Measurements from ENCODE around the gene MRPL45. TPM values are rescaled to one million over a fixed set of nuclear protein-coding genes. Genes with fewer than 3 reads are reported as not detected.

The MRPL45 gene
- total and polyA plus RNA-seq, 10 of the 15 experiments (the other 5 are each of a cell fraction or from before 2014, with no cell fraction given), result 37.5 to 128 (median 59.6) TPM

GRCh38 chr17:38341035-38341721 lies 44.2 kb downstream of the MRPL45 start:
- Histone ChIP-seq H3K4me2 (ENCODE audit: control insufficient read depth, insufficient read depth) (no peak overlapping the region), H3K9me3 (replicated peaks; ENCODE audit: control insufficient read depth, insufficient read depth, low read length) (no peaks in the 10 kb centered on the region), H3K27ac (ENCODE audit: control insufficient read depth, insufficient read depth) (no peak overlapping the region), H4K20me1 (ENCODE audit: control insufficient read depth, insufficient read depth) (no peaks in the 10 kb centered on the region), H3K36me3 (ENCODE audit: control insufficient read depth in 2 of 2, insufficient read depth in 2 of 2, low read length in 1 of 2) (no peaks in the 10 kb centered on the region), H3K79me2 (ENCODE audit: control insufficient read depth, insufficient read depth, low read length) (no peaks in the 10 kb centered on the region), H3K4me3 (no peak overlapping the region), H3K27me3 (replicated peaks in 1 of 2; ENCODE audit: control insufficient read depth in 2 of 2, insufficient read depth in 2 of 2, low read length in 1 of 2) (no peaks in the 10 kb centered on the region; a peak in 1 of 4 replicates), H3K4me1 (ENCODE audit: control insufficient read depth, insufficient read depth, low read length) (no peaks in the 10 kb centered on the region), H3K9ac (ENCODE audit: control insufficient read depth, insufficient read depth, low read length) (no peak overlapping the region), H2AFZ (ENCODE audit: control insufficient read depth, low read depth, low read length) (no peak overlapping the region; the same call in 1 of the 2 replicates)
- ATAC-seq (no peak; the same call in 2 of the 3 replicates), DNase-seq (ENCODE audit: low read depth, low spot score) (no peak), FAIRE-seq (no peak)
- intact Hi-C loops (cut with micrococcal nuclease; ENCODE audit: unreplicated experiment) (no loop called here), in situ Hi-C loops (cut with MboI) (loop anchor here (10.0 kb wide), 1 partner anchor 134 kb away; no protein-coding TSS in a partner anchor)
- ChIA-PET SMC1A (ENCODE audit: uncharacterized antibody, unreplicated experiment) (interaction anchor here (0.5 to 1.7 kb wide), 3 partner anchors 12 to 73 kb away, joined by 3 to 6 read pairs (median 4); no protein-coding TSS in a partner anchor), RAD21 (ENCODE audit: unreplicated experiment) (interaction anchor here (1.8 kb wide), 1 partner anchor 73 kb away, joined by 5 read pairs; no protein-coding TSS in a partner anchor), POLR2A (no interaction called here), CTCF (interaction anchor here (1.2 to 1.4 kb wide), 3 partner anchors 8 to 73 kb away, joined by 3 to 4 read pairs (median 3); no protein-coding TSS in a partner anchor)
- 39% methylated on average over 5 of the region's 5 CpGs for WGBS (ENCODE audit: insufficient coverage, insufficient replicate concordance, low lambda C conversion rate, missing lambda C conversion rate)
- no TSS peak for BruUV-seq (replicated peaks)
- TF ChIP-seq BACH1 (IDR thresholded peaks at IDR 0.05; ENCODE audit: borderline replicate concordance) (no peak), CTCF (IDR thresholded peaks at IDR 0.05 in 2 of 3, conservative IDR thresholded peaks at IDR 0.05 in 1 of 3; ENCODE audit: control insufficient read depth in 2 of 3, extremely low read depth in 1 of 3, insufficient read depth in 1 of 3, low read depth in 3 of 3, low read length in 3 of 3) (no peak), JUND (IDR thresholded peaks at IDR 0.05; ENCODE audit: low read depth, low read length) (no peak), REST (IDR thresholded peaks at IDR 0.05; ENCODE audit: low read depth, low read length) (no peak), TAF1 (IDR thresholded peaks at IDR 0.05; ENCODE audit: borderline replicate concordance, low read depth, low read length) (no peak), SP1 (IDR thresholded peaks at IDR 0.05; ENCODE audit: low read depth, low read length) (no peak), IKZF2 (IDR thresholded peaks at IDR 0.05) (no peak)
- TF ChIP-seq, protein P1, sequence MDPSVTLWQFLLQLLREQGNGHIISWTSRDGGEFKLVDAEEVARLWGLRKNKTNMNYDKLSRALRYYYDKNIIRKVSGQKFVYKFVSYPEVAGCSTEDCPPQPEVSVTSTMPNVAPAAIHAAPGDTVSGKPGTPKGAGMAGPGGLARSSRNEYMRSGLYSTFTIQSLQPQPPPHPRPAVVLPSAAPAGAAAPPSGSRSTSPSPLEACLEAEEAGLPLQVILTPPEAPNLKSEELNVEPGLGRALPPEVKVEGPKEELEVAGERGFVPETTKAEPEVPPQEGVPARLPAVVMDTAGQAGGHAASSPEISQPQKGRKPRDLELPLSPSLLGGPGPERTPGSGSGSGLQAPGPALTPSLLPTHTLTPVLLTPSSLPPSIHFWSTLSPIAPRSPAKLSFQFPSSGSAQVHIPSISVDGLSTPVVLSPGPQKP (IDR thresholded peaks at IDR 0.05; ENCODE audit: low read depth, low read length), result no peak

All from GM12878 (cell line).